GM12872 (cell line): ENCODE results near the gene CTNND2.

ENCODE experiments used
- TF ChIP-seq, protein P1 (sequence below): IDR thresholded peaks from 3 replicates; pipeline ENCODE4 v1.5.1; 2011; ENCODE audit warnings: low read depth, mild to moderate bottlenecking, low read length, moderate library complexity; ENCODE audit not compliant: insufficient read depth

CTNND2 gene

DNA sequence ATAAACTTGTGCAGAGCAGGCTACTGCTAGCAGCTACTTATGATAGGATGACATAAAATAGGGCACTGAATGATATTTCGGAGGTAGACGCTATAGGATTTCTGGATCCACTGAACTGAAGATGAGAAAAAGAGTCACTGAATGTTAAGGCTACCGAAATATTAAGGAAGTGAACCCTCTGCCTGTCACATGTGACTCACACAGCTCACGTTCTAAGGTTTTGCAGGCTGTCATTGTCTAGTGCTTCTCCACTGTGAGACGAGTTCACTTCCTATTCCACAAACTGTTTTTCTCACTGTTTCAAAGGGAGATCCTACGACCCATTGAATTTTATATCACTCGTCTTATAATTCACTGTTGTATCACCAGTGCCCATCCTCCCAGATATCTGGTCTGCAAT, 100.8 kb downstream of the CTNND2 start:
- TF ChIP-seq, protein P1, sequence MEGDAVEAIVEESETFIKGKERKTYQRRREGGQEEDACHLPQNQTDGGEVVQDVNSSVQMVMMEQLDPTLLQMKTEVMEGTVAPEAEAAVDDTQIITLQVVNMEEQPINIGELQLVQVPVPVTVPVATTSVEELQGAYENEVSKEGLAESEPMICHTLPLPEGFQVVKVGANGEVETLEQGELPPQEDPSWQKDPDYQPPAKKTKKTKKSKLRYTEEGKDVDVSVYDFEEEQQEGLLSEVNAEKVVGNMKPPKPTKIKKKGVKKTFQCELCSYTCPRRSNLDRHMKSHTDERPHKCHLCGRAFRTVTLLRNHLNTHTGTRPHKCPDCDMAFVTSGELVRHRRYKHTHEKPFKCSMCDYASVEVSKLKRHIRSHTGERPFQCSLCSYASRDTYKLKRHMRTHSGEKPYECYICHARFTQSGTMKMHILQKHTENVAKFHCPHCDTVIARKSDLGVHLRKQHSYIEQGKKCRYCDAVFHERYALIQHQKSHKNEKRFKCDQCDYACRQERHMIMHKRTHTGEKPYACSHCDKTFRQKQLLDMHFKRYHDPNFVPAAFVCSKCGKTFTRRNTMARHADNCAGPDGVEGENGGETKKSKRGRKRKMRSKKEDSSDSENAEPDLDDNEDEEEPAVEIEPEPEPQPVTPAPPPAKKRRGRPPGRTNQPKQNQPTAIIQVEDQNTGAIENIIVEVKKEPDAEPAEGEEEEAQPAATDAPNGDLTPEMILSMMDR, result no peak

DNA sequence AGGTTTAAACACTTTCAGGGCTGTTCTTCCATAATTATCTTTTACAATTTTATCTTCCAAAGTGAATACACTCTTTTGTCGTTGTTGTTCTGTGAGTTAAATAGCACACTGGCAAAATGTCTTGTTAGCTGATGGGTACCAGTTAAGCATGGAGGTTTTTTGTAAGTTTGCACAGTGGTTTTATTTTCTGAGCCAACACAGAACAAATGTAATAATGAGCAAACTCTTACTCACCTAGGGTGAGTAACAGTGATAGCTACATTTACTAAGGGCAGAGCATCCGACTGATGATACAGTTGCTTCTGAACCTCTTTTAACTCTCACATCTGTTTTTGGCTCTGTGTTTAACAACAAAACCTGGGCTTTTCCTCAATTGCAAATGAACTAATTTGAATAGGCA, 103.2 kb downstream of the CTNND2 start:
- TF ChIP-seq, protein P1, result no peak

DNA sequence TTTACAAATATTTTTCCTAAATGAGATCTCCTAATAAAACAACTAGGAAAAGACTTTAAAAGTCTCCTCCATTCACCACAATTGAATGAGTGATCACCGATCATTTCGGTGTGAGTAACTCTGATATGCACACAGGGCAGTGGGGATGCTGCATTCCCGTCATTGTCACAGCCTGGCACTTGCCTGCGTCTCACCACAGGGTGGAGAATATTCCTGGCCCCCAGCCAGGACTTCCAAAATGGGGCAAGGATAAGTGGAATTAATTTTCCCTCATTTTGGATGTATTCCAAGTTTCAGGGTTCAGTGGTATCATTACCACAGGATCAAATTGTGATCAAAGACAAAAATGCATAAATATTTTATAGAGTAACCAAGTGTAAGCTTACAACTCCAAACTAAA, 107.1 kb downstream of the CTNND2 start:
- TF ChIP-seq, protein P1, result no peak

DNA sequence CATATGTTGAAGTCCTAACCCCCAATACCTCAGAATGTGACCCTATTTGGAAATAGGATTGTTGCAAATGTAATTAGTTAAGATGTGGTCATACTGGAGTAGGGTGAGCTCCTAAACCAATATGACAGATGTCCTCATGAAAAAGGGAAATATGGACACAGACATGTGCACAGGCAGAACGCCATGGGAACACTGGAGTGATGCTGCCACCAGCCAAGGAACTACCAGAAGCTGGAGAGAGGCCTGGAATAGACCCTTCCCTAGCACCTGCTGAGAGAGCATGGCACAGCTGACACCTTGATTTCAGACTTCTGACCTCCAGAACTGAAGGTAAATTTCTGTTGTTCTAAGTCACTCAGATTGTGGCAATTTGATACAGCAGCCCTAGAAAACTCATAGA, 110.8 kb downstream of the CTNND2 start:
- TF ChIP-seq, protein P1, result no peak

DNA sequence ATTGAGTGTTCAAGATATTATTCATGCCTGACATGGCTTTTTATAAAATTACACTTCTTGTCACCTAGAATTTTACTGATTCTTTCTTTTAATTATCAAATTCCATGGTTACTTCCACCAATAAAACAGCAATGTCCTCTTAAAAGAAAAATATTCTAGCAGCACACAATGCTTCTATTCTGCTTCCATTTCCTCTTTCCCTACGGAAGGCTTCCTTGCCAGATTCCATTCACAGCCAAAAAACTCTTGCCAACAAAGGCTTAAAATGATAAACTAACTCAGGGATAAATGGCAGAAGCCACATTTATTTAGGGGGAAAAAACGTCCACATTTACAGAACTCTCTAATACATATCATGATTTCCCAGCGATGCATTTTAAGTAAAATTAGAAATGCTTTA, 111.6 kb downstream of the CTNND2 start:
- TF ChIP-seq, protein P1, result no peak

DNA sequence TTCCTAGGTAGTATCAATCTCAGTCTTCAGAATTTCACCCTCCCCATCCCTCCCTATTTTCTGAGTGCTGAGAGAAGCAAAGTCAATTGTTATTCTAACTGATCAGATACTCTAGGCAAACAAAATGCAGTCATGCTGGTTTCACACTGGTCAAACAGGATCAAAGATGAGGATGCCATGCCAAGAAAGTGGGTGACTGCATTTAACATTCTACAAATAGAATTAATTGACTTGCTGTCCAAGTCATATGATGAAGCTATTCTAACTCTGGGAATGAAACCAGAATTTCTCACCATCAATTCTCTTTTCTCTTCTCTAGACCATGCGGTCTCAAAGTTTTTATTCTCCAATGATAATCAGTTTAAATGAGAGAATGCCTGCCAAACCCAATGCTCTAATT, 112.5 kb downstream of the CTNND2 start:
- TF ChIP-seq, protein P1, result no peak

DNA sequence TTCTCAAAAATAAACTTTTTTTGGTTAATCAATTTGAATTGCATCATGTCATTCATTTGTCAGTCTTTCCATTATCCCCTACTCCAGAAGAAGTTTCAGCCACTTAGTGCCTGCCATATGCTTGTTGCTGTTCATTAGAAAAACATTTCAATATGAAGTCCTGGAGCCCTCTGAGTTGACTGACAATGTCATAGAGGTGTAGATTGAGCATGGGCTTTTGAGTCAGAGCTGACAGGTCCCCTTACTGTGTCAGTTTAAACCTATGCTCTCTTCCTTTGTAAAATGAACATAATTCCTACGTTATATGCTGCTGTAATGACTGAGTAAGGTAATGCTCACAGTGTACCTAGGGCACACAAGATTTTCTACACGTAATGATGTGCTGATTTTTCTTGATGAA, 114.0 kb downstream of the CTNND2 start:
- TF ChIP-seq, protein P1, result no peak

DNA sequence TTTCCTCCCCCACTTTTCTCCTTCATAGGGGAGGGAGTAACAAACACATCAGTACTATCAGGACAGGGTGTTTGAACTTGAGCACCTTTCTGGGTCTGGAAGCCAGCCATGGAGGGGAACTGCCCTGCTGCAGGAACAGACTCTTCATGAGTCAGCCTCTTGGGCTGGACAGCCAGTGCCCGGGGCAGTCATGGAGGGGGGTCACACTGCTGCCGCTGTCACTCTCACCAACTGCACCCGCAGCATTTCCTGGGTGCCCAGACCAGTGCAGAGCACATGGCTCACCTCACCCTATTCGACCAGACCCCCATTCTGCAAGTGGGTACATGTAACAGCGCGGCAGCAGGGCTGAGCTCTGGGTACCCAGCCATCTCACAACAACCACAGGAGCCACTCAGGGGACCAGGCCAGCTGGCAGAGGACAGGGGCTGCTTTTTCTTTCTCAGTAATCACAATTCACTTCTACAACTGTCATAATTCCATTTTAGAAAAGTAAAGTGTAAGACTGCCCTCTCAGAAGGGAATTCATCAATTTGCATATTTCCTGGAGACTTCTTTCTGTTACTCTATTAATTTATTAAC, 118.4 kb downstream of the CTNND2 start:
- TF ChIP-seq, protein P1, result no peak
